H9 (cell line): ENCODE results near the gene MAGI1. TPM values are rescaled to one million over a fixed set of nuclear protein-coding genes. Genes with fewer than 3 reads are reported as not detected.

Source experiments
- DNase-seq: peaks from one replicate; pipeline ENCODE4 v3.0.0-alpha.2; 2017
- H2AFZ ChIP-seq: one replicate; pipeline ENCODE4 v1.6.1; 2013; ENCODE audit warnings: mild to moderate bottlenecking, low read length, control low read depth, moderate library complexity
- H2AK5ac ChIP-seq: 2 replicates; pipeline ENCODE4 v1.6.1; 2013; ENCODE audit warnings: low read length, control low read depth, mixed read lengths; ENCODE audit not compliant: insufficient read length
- H2BK120ac ChIP-seq: one replicate; pipeline ENCODE4 v1.6.1; 2013; ENCODE audit warnings: low read depth, mild to moderate bottlenecking, low read length, control low read depth, inconsistent platforms; ENCODE audit not compliant: poor library complexity, severe bottlenecking
- H2BK12ac ChIP-seq: 2 replicates; pipeline ENCODE4 v1.6.1; 2013; ENCODE audit warnings: low read length, control low read depth, mixed read lengths, low read depth; ENCODE audit not compliant: insufficient read length
- H2BK15ac ChIP-seq: 2 replicates; pipeline ENCODE4 v1.6.1; 2013; ENCODE audit warnings: low read depth, low read length, control low read depth
- H2BK20ac ChIP-seq: one replicate; pipeline ENCODE4 v1.6.1; 2013; ENCODE audit warnings: low read depth, mild to moderate bottlenecking, low read length, control low read depth, inconsistent platforms; ENCODE audit not compliant: poor library complexity, severe bottlenecking
- H2BK5ac ChIP-seq: 2 replicates; pipeline ENCODE4 v1.6.1; 2013; ENCODE audit warnings: low read length, control low read depth, mixed read lengths; ENCODE audit not compliant: insufficient read length
- H3K14ac ChIP-seq: 2 replicates; pipeline ENCODE4 v1.6.1; 2013; ENCODE audit warnings: low read length, control low read depth; ENCODE audit not compliant: insufficient read depth
- H3K18ac ChIP-seq: 2 replicates; pipeline ENCODE4 v1.6.1; 2013; ENCODE audit warnings: low read depth, mild to moderate bottlenecking, mixed read lengths, low read length, control low read depth; ENCODE audit not compliant: insufficient read length
- H3K23ac ChIP-seq: 2 replicates; pipeline ENCODE4 v1.6.1; 2013; ENCODE audit warnings: low read length, control low read depth, mixed read lengths, low read depth; ENCODE audit not compliant: insufficient read length
- H3K23me2 ChIP-seq: 2 replicates; pipeline ENCODE4 v1.6.1; 2013; ENCODE audit warnings: low read depth, mild to moderate bottlenecking, mixed read lengths, low read length, control low read depth; ENCODE audit not compliant: insufficient read length, poor library complexity, severe bottlenecking
- H3K27ac ChIP-seq: 2 replicates; pipeline ENCODE4 v1.5.1; 2013; ENCODE audit warnings: low read length, control low read depth, mixed read lengths, low read depth; ENCODE audit not compliant: insufficient read length
- H3K27me3 ChIP-seq: 2 replicates; pipeline ENCODE4 v1.6.1; 2013; ENCODE audit warnings: low read length, control low read depth, inconsistent platforms; ENCODE audit not compliant: insufficient read depth
- H3K4ac ChIP-seq: 2 replicates; pipeline ENCODE4 v1.6.1; 2013; ENCODE audit warnings: low read depth, mild to moderate bottlenecking, control low read depth, inconsistent platforms, low read length, moderate library complexity
- H3K4me1 ChIP-seq: 2 replicates; pipeline ENCODE4 v1.6.1; 2013; ENCODE audit warnings: low read length, control low read depth, inconsistent platforms; ENCODE audit not compliant: insufficient read depth
- H3K4me2 ChIP-seq: 2 replicates; pipeline ENCODE4 v1.6.1; 2013; ENCODE audit warnings: low read length, control low read depth, mixed read lengths; ENCODE audit not compliant: insufficient read length, insufficient read depth
- H3K56ac ChIP-seq: 2 replicates; pipeline ENCODE4 v1.6.1; 2013; ENCODE audit warnings: low read depth, mild to moderate bottlenecking, mixed read lengths, low read length, control low read depth; ENCODE audit not compliant: insufficient read length
- H3K79me1 ChIP-seq: 2 replicates; pipeline ENCODE4 v1.6.1; 2013; ENCODE audit warnings: low read depth, mild to moderate bottlenecking, moderate library complexity, low read length, control low read depth, inconsistent platforms; ENCODE audit not compliant: insufficient read depth, poor library complexity, severe bottlenecking
- H3K79me2 ChIP-seq: 2 replicates; pipeline ENCODE4 v1.6.1; 2013; ENCODE audit warnings: low read length, control low read depth, inconsistent platforms; ENCODE audit not compliant: insufficient read depth
- H3K9ac ChIP-seq: 2 replicates; pipeline ENCODE4 v1.6.1; 2013; ENCODE audit warnings: low read length, control low read depth, mixed read lengths; ENCODE audit not compliant: insufficient read length; ENCODE audit errors: extremely low read depth
- H3K9me3 ChIP-seq: one replicate; pipeline ENCODE4 v1.6.1; 2013; ENCODE audit warnings: low read depth, low read length, inconsistent platforms; ENCODE audit not compliant: control insufficient read depth
- H3T11ph ChIP-seq: one replicate; pipeline ENCODE4 v1.6.1; 2013; ENCODE audit warnings: mild to moderate bottlenecking, low read length, control low read depth, inconsistent platforms
- H4K20me1 ChIP-seq: one replicate; pipeline ENCODE4 v1.6.1; 2013; ENCODE audit not compliant: control insufficient read depth, insufficient read length, insufficient read depth
- H4K5ac ChIP-seq: 2 replicates; pipeline ENCODE4 v1.6.1; 2013; ENCODE audit warnings: low read depth, mild to moderate bottlenecking, mixed read lengths, low read length, control low read depth; ENCODE audit not compliant: insufficient read length
- H4K8ac ChIP-seq: replicated peaks from 2 replicates; pipeline ENCODE4 v1.6.1; 2013; ENCODE audit warnings: low read length, control low read depth, mixed read lengths, low read depth; ENCODE audit not compliant: insufficient read length
- H4K91ac ChIP-seq: 2 replicates; pipeline ENCODE4 v1.6.1; 2013; ENCODE audit warnings: low read depth, mild to moderate bottlenecking, moderate library complexity, mixed read lengths, low read length, control low read depth; ENCODE audit not compliant: insufficient read length
- H3K27ac Mint-ChIP-seq, 3 experiments: 2 replicates in 2 of 3; 3 replicates in 1 of 3; pipeline ENCODE4 v1.8.0; 2020 to 2021; ENCODE audit warnings: mixed read lengths in 3 of 3, mild to moderate bottlenecking in 1 of 3, moderate library complexity in 1 of 3
- H3K27me3 Mint-ChIP-seq: 2 replicates; pipeline ENCODE4 v1.8.0; 2021; ENCODE audit warnings: low read depth, mild to moderate bottlenecking, moderate library complexity, mixed read lengths
- H3K36me3 Mint-ChIP-seq, 3 experiments: 2 replicates in 2 of 3; 3 replicates in 1 of 3; pipeline ENCODE4 v1.8.0; 2020 to 2021; ENCODE audit warnings: low read depth in 3 of 3, mixed read lengths in 3 of 3; ENCODE audit not compliant: insufficient read depth in 1 of 3
- H3K4me1 Mint-ChIP-seq, 2 experiments: 2 replicates each; pipeline ENCODE4 v1.8.0; 2020; ENCODE audit warnings: mixed read lengths in 2 of 2
- H3K4me3 Mint-ChIP-seq, 2 experiments: 2 replicates in 1 of 2; 3 replicates in 1 of 2; pipeline ENCODE4 v1.8.0; 2020 to 2021; ENCODE audit warnings: mild to moderate bottlenecking in 2 of 2, mixed read lengths in 2 of 2, moderate library complexity in 1 of 2
- H3K9me3 Mint-ChIP-seq, 2 experiments: 2 replicates in 1 of 2; 3 replicates in 1 of 2; pipeline ENCODE4 v1.8.0; 2020; ENCODE audit warnings: mild to moderate bottlenecking in 2 of 2, mixed read lengths in 2 of 2, moderate library complexity in 1 of 2
- CTCF ChIP-seq: fragments of 200-600 bp; sonication (generic); conservative IDR thresholded peaks from 3 replicates; pipeline ENCODE4 v1.8.0; 2021; ENCODE audit warnings: antibody characterized with exemption, mild to moderate bottlenecking
- total RNA-seq: library from RNA; stranded (reverse); gene quantifications from 2 replicates; pipeline ENCODE4 v1.2.1, GENCODE V29; 2021

MAGI1 gene
- total RNA-seq, 1 experiment from 2014 or later: 65.7 TPM

DNA sequence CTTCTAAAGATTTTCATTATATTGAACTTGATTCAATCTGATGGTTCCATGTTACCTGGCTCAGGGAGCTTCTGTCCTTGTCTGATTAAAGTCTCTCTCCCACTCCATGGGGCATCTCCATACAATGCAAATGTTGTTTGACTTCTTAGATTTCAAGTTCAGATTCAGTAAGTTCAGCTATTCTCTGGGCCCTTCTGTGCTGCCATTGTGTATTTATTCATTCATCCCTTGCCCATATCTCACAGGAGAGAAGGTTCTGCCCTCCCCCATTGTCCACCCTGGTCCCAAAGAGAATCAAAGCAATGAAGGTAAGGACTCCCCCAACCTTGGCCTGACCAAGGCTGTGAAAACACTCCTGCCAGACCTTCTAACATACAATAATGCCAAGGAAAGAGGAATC is 669.9 kb downstream of the MAGI1 start:
- Histone ChIP-seq H3K56ac (no peak overlapping the region), H2BK12ac (no peak overlapping the region), H3K23me2 (no peaks in the 10 kb centered on the region), H3K4me1 (no peaks in the 10 kb centered on the region), H2BK20ac (no peak overlapping the region), H3K9me3 (no peaks in the 10 kb centered on the region), H3K18ac (no peak overlapping the region), H3K27me3 (no peaks in the 10 kb centered on the region), H4K5ac (no peak overlapping the region), H3K27ac (no peak overlapping the region), H2BK5ac (no peak overlapping the region), H2AK5ac (no peak overlapping the region), H2BK15ac (no peak overlapping the region), H3K79me2 (no peaks in the 10 kb centered on the region), H3K23ac (no peak overlapping the region), H3K9ac (no peak overlapping the region), H4K8ac (no peak overlapping the region), H4K91ac (no peak overlapping the region), H3K14ac (no peak overlapping the region), H4K20me1 (no peaks in the 10 kb centered on the region), H3T11ph (no peak overlapping the region), H2AFZ (no peak overlapping the region), H2BK120ac (no peak overlapping the region), H3K79me1 (no peaks in the 10 kb centered on the region), H3K4ac (no peak overlapping the region), H3K4me2 (no peak overlapping the region)
- Mint-ChIP-seq H3K4me3 (no peak overlapping the region), H3K4me1 (peaks cover 0 to 7% of the 10 kb centered on the region in 2 experiments; a peak in 2 of 4 replicates), H3K36me3 (peaks cover 27 to 49% (median 39%) of the 10 kb centered on the region in 3 experiments), H3K27ac (peak overlapping the region in 2 of 3 experiments; percentile 10 to 83; a peak in 2 of 7 replicates), H3K9me3 (no peaks in the 10 kb centered on the region; a peak in 2 of 5 replicates), H3K27me3 (no peaks in the 10 kb centered on the region)
- no peak for DNase-seq
- TF ChIP-seq CTCF: no peak
